ENCODE data around the gene TBC1D2.
A peak's percentile ranks its signal among the peaks of the same experiment; 100 is the strongest.

TBC1D2 gene, protein sequence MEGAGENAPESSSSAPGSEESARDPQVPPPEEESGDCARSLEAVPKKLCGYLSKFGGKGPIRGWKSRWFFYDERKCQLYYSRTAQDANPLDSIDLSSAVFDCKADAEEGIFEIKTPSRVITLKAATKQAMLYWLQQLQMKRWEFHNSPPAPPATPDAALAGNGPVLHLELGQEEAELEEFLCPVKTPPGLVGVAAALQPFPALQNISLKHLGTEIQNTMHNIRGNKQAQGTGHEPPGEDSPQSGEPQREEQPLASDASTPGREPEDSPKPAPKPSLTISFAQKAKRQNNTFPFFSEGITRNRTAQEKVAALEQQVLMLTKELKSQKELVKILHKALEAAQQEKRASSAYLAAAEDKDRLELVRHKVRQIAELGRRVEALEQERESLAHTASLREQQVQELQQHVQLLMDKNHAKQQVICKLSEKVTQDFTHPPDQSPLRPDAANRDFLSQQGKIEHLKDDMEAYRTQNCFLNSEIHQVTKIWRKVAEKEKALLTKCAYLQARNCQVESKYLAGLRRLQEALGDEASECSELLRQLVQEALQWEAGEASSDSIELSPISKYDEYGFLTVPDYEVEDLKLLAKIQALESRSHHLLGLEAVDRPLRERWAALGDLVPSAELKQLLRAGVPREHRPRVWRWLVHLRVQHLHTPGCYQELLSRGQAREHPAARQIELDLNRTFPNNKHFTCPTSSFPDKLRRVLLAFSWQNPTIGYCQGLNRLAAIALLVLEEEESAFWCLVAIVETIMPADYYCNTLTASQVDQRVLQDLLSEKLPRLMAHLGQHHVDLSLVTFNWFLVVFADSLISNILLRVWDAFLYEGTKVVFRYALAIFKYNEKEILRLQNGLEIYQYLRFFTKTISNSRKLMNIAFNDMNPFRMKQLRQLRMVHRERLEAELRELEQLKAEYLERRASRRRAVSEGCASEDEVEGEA

GRCh38 chr9:98255578-98256296 is at the start of gene TBC1D2:
TSS of gene TBC1D2 (minus strand) at chr9:98255649. CDS start at chr9:98255541, 108 bp downstream.
- H3K4me3 ChIP-seq (ENCODE audit: low read depth, low read length): peak within 1 kb of the TSS; percentile 96
- TF ChIP-seq, protein P1, sequence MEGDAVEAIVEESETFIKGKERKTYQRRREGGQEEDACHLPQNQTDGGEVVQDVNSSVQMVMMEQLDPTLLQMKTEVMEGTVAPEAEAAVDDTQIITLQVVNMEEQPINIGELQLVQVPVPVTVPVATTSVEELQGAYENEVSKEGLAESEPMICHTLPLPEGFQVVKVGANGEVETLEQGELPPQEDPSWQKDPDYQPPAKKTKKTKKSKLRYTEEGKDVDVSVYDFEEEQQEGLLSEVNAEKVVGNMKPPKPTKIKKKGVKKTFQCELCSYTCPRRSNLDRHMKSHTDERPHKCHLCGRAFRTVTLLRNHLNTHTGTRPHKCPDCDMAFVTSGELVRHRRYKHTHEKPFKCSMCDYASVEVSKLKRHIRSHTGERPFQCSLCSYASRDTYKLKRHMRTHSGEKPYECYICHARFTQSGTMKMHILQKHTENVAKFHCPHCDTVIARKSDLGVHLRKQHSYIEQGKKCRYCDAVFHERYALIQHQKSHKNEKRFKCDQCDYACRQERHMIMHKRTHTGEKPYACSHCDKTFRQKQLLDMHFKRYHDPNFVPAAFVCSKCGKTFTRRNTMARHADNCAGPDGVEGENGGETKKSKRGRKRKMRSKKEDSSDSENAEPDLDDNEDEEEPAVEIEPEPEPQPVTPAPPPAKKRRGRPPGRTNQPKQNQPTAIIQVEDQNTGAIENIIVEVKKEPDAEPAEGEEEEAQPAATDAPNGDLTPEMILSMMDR (IDR thresholded peaks at IDR 0.05; ENCODE audit: low read depth, low read length): peak; percentile 28
- in situ Hi-C loops (cut with HindIII; ENCODE audit: low sequenced_read_pairs): no loop called here
- DNase-seq (ENCODE audit: low read depth, low spot score): peak; percentile 96

DNA sequence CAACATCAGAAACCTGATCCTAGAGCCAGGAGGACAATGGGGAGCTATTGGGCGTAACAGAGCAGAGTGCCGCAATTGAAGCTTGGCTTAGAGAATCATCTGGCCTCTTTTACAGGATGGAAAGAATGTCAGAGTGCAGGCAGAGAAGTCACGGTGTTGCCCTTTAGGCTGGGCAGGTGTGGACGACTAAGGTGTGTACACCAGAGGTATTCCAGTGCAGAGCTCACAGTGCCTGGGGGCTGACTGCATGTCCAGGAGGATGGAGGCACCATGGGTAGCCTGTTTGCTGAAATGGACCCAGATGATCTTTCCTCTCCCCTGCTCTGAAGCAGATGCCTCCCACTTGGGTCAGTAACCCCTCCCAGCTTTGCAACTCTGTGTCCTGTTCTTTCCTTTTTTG is 48.9 kb upstream of the TBC1D2 start:
- in situ Hi-C loops (cut with HindIII; ENCODE audit: low sequenced_read_pairs): no loop called here
- no peak overlapping the region for H3K4me3 ChIP-seq (ENCODE audit: low read depth, low read length)
- no peak for DNase-seq (ENCODE audit: low read depth, low spot score)
- TF ChIP-seq, protein P1 (IDR thresholded peaks at IDR 0.05; ENCODE audit: low read depth, low read length): no peak

DNA sequence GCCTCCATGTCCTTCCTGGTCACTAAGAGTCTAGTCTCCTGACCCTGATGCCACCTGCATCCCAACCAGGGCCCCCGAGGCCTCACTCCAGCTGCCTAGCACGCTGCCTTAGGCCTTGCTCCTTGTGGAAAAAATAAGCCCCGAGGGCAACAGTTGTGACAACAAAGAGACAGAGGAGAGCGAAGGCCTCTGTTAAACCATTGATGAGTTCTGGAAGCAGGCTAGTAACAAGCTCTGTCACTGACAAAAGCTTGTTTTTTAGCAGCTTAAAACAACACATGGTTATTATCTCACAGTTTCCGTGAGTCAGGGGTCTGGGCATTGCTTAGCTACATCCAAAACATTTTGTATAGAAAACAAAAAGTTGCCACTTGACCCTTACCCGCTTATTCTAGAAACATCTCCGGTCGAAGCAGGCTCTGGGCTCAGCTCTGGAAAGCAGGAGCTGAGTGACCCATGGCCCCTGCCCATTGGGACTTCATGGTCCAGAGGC is 48.2 kb upstream of the TBC1D2 start:
- in situ Hi-C loops (cut with HindIII; ENCODE audit: low sequenced_read_pairs): no loop called here
- no peak for DNase-seq (ENCODE audit: low read depth, low spot score)
- TF ChIP-seq, protein P1 (IDR thresholded peaks at IDR 0.05; ENCODE audit: low read depth, low read length): no peak
- no peak overlapping the region for H3K4me3 ChIP-seq (ENCODE audit: low read depth, low read length)

DNA sequence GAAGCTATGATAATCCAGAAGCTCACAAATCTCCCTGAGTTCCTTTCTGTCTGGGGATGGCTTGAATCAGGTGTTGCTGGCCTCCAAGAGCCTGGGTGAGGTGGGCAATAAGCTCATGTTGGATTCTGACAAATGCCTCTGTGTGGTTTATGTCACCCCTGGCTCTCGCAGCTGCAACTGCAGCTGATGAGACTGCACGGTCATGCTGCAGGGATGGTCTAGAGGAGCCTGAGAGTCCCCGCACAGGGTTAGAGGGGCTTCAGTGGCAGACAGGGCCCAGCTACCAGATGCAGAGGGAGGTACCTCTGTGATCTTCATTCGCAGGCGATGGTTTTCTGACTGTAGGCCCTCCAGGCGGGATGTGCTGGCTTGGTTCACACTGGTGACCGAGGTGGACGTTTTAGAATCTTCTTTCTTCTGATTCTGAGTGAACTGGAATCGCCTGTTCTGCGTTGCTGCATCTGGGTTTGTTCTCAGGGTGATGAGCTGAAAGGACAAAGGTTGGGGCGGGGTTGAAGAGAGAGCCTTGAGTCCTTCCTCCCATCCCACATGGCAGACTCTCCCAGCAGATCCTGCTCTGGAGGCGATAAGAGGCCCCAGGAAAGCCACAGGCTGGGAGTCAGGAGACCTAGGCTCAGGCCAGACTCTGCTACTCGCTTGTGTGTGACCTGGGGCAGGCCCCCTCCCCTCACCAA is 47.6 kb upstream of the TBC1D2 start:
- DNase-seq (ENCODE audit: low read depth, low spot score): no peak
- no peak overlapping the region for H3K4me3 ChIP-seq (ENCODE audit: low read depth, low read length)
- in situ Hi-C loops (cut with HindIII; ENCODE audit: low sequenced_read_pairs): no loop called here
- TF ChIP-seq, protein P1 (IDR thresholded peaks at IDR 0.05; ENCODE audit: low read depth, low read length): no peak

- H3K4me3 ChIP-seq (ENCODE audit: low read depth, low read length): no peak overlapping the region
- DNase-seq (ENCODE audit: low read depth, low spot score): no peak
- in situ Hi-C loops (cut with HindIII; ENCODE audit: low sequenced_read_pairs): no loop called here
These were observed 46.7 kb upstream of the TBC1D2 start for GRCh38 chr9:98302150-98302549.

More at GRCh38 chr9:98302150-98302549, 46.7 kb upstream of the TBC1D2 start:
- TF ChIP-seq, protein P1 (IDR thresholded peaks at IDR 0.05; ENCODE audit: low read depth, low read length): no peak
